NCI-H2029 (cell line): ENCODE data around the gene TMPRSS11E.
"Not testable (repeated sequence)": the region's sequence is repeated elsewhere in the genome, so short reads cannot be mapped to it uniquely, and the experiment has no call there.

Experiments
- DNase-seq: peaks from one replicate; lab custom pipeline; 2025; lab: John Stamatoyannopoulos, UW

TMPRSS11E gene

GRCh38 chr4:68462691-68463090, 15.4 kb downstream of the TMPRSS11E start:
- no peak for DNase-seq

GRCh38 chr4:68463796-68464195, 16.5 kb downstream of the TMPRSS11E start:
- no peak for DNase-seq

- no peak for DNase-seq
These were observed 17.8 kb downstream of the TMPRSS11E start for GRCh38 chr4:68465058-68465457.

GRCh38 chr4:68466185-68466584, 18.9 kb downstream of the TMPRSS11E start:
- DNase-seq: no peak

- DNase-seq: no peak
These were observed 19.5 kb downstream of the TMPRSS11E start for GRCh38 chr4:68466751-68467150.

GRCh38 chr4:68469482-68469881, 22.2 kb downstream of the TMPRSS11E start:
- no peak for DNase-seq

- no peak for DNase-seq
These were observed 28.9 kb downstream of the TMPRSS11E start for GRCh38 chr4:68476191-68476590.

- DNase-seq: no peak
These were observed 42.1 kb downstream of the TMPRSS11E start for GRCh38 chr4:68489338-68489737.

GRCh38 chr4:68490826-68491457, 43.7 kb downstream of the TMPRSS11E start:
- no peak for DNase-seq

- no peak for DNase-seq
These were observed 47.4 kb downstream of the TMPRSS11E start for GRCh38 chr4:68494688-68495087.

- DNase-seq: peak; percentile 24
These were observed 51.2 kb downstream of the TMPRSS11E start for GRCh38 chr4:68498413-68499007.

GRCh38 chr4:68499021-68499420, 51.8 kb downstream of the TMPRSS11E start:
- DNase-seq: no peak

- DNase-seq: not testable (repeated sequence)
These were observed 56.2 kb downstream of the TMPRSS11E start for GRCh38 chr4:68503462-68503861.

GRCh38 chr4:68504836-68505235, 57.6 kb downstream of the TMPRSS11E start:
- not testable (repeated sequence) for DNase-seq

GRCh38 chr4:68505452-68505851, 58.2 kb downstream of the TMPRSS11E start:
- not testable (repeated sequence) for DNase-seq

- DNase-seq: no peak
These were observed 71.6 kb downstream of the TMPRSS11E start for GRCh38 chr4:68518889-68519288.

GRCh38 chr4:68520985-68521384, 73.7 kb downstream of the TMPRSS11E start:
- DNase-seq: no peak

- DNase-seq: not testable (repeated sequence)
These were observed 75.0 kb downstream of the TMPRSS11E start for GRCh38 chr4:68522232-68522631.

- no peak for DNase-seq
These were observed 88.7 kb downstream of the TMPRSS11E start for GRCh38 chr4:68535974-68536373.

GRCh38 chr4:68536375-68536774, 89.1 kb downstream of the TMPRSS11E start:
- no peak for DNase-seq

- not testable (repeated sequence) for DNase-seq
These were observed 95.5 kb downstream of the TMPRSS11E start for GRCh38 chr4:68542742-68543141.
